Naive thymus-derived CD4-positive, alpha-beta T cell (primary cell): Measurements from ENCODE around the gene DDI2. TPM values are rescaled to one million over a fixed set of nuclear protein-coding genes. Genes with fewer than 3 reads are reported as not detected.

Experiments used
- ATAC-seq: fragments of 150-1000 bp; cut with Tn5 transposase; 2 replicates; pipeline ENCODE4 v1.10.0; 2021; ENCODE audit warnings: mild to moderate bottlenecking, moderate library complexity
- CTCF ChIA-PET: fragments of 350-600 bp; sonication (Branson Sonifier 250); formaldehyde crosslinking; loops from one replicate; lab custom pipeline; 2021; ENCODE audit warnings: antibody characterized with exemption; lab: Charles Lee
- POLR2A ChIA-PET: fragments of 350-600 bp; sonication (Branson Sonifier 250); formaldehyde crosslinking; loops from one replicate; lab custom pipeline; 2021; ENCODE audit warnings: antibody characterized with exemption, inconsistent platforms; lab: Charles Lee
- DNase-seq, 9 donors: peaks; one replicate each; pipeline versions ENCODE4 v3.0.0 to v3.0.0-alpha.2; 2020 to 2022; ENCODE audit warnings: mixed read lengths in 1 of 9
- H3K27ac ChIP-seq: one replicate; pipeline ENCODE4 v1.7.0; 2013; ENCODE audit warnings: mild to moderate bottlenecking, low read depth, low read length, moderate library complexity
- H3K27me3 ChIP-seq, 2 donors: one replicate each; pipeline ENCODE4 v1.7.0; 2013; ENCODE audit warnings: low read length in 2 of 2, mild to moderate bottlenecking in 2 of 2, moderate library complexity in 2 of 2; ENCODE audit not compliant: control insufficient read depth in 2 of 2, insufficient read depth in 2 of 2
- H3K36me3 ChIP-seq, 3 experiments: 1 replicate in 2 of 3; 2 replicates in 1 of 3; pipeline ENCODE4 v1.7.0; 2013; ENCODE audit warnings: low read length in 3 of 3, mild to moderate bottlenecking in 3 of 3, moderate library complexity in 1 of 3; ENCODE audit not compliant: insufficient read depth in 3 of 3, control insufficient read depth in 2 of 3
- H3K4me1 ChIP-seq, 2 donors: one replicate each; pipeline ENCODE4 v1.7.0; 2013; ENCODE audit warnings: low read length in 2 of 2, mild to moderate bottlenecking in 2 of 2, moderate library complexity in 1 of 2; ENCODE audit not compliant: control insufficient read depth in 2 of 2, insufficient read depth in 2 of 2
- H3K4me3 ChIP-seq: 2 replicates; pipeline ENCODE4 v1.7.0; 2013; ENCODE audit warnings: mild to moderate bottlenecking, low read length
- H3K9me3 ChIP-seq, 3 experiments: 1 replicate in 2 of 3; 2 replicates in 1 of 3; pipeline ENCODE4 v1.7.0; 2013; ENCODE audit warnings: low read length in 3 of 3; ENCODE audit not compliant: control insufficient read depth in 2 of 3
- H3K27ac Mint-ChIP-seq, 9 donors: one replicate each; pipeline ENCODE4 v1.8.0; 2020 to 2022; ENCODE audit warnings: mixed read lengths in 9 of 9, mild to moderate bottlenecking in 8 of 9, moderate library complexity in 5 of 9, inconsistent platforms in 2 of 9
- H3K27me3 Mint-ChIP-seq, 5 donors: one replicate each; pipeline ENCODE4 v1.8.0; 2021 to 2022; ENCODE audit warnings: mixed read lengths in 5 of 5, mild to moderate bottlenecking in 1 of 5
- H3K36me3 Mint-ChIP-seq, 5 donors: one replicate each; pipeline ENCODE4 v1.8.0; 2020 to 2022; ENCODE audit warnings: mixed read lengths in 5 of 5, mild to moderate bottlenecking in 3 of 5, inconsistent platforms in 1 of 5
- H3K4me1 Mint-ChIP-seq, 7 donors: one replicate each; pipeline ENCODE4 v1.8.0; 2020 to 2022; ENCODE audit warnings: mixed read lengths in 7 of 7, mild to moderate bottlenecking in 3 of 7, inconsistent platforms in 1 of 7
- H3K4me3 Mint-ChIP-seq, 10 donors: one replicate each; pipeline ENCODE4 v1.8.0; 2020 to 2022; ENCODE audit warnings: mild to moderate bottlenecking in 10 of 10, mixed read lengths in 10 of 10, moderate library complexity in 6 of 10, inconsistent platforms in 2 of 10
- H3K9me3 Mint-ChIP-seq, 11 donors: one replicate each; pipeline ENCODE4 v1.8.0; 2020 to 2022; ENCODE audit warnings: mixed read lengths in 11 of 11, mild to moderate bottlenecking in 4 of 11, inconsistent platforms in 1 of 11, moderate library complexity in 1 of 11
- intact Hi-C, 2 donors: fragments of 100-400 bp; cut with micrococcal nuclease; formaldehyde crosslinking; loops; one replicate each; pipeline ENCODE4 v1.15.1; 2023
- polyA plus RNA-seq, 2 donors: library from polyadenylated mRNA; unstranded; fragments of 300-500 nt; fragmentation: Illumina TruSeq; gene quantifications; one replicate each; pipeline ENCODE4 v1.2.3, GENCODE V29; 2021
- total RNA-seq, 6 experiments: library from RNA in 5 of 6; stranded (reverse) in 5 of 6; gene quantifications; 1 replicate in 5 of 6; 2 replicates in 1 of 6; pipeline ENCODE4 v1.2.3 and lab custom pipeline; 2021 to 2026

DDI2 gene
- total and polyA plus RNA-seq, 7 experiments from 2014 or later, result 3.2 to 46.8 (median 31.0) TPM

DNA sequence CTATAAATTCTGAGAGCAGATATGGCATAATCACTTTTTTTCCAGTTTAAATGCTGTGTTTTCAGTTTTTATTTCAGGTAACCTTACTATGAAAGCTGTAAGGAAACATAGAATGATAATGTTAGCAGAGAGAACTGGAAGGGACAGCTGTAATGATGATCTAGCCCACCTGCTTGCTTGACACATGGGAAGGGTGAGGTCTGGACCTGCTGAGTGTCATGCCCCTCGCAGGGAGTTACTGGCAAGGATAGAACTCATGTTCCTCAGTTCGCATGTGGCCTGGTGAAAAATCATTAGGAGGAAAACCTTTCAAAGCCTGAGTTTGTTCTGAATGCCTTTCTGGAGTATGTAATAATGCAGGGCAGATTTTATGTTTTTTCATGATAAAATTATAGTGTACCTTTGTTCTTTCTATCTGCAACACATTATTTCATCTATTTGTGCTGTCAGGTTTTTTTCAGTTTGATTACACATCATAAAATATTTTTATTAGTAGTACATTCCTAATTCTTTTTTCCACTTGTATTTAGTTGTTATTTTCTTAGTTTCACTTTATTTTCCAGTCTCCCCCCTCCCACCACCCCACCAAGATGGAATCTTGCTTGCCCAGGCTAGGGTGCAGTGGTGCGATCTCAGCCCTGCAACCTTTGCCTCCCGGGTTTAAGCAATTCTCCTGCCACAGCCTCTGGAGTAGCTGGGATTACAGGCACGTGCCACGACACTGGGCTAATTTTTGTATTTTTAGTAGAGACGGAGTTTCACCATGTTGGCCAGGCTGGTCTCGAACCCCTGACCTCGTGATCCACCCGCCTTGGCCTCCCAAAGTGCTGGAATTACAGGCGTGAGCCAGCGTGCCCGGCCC is 8.0 kb downstream of the DDI2 start:
- intact Hi-C loops, result no loop called here
- DNase-seq (no peak), ATAC-seq (no peak)
- Histone ChIP-seq H3K4me1 (peaks cover 7 to 8% of the 10 kb centered on the region in 2 donors), H3K27ac (no peak overlapping the region), H3K4me3 (no peak overlapping the region), H3K36me3 (peaks cover 0 to 34% (median 0%) of the 10 kb centered on the region in 3 experiments), H3K27me3 (no peaks in the 10 kb centered on the region), H3K9me3 (no peaks in the 10 kb centered on the region)
- CTCF ChIA-PET, result no interaction called here
- Mint-ChIP-seq H3K9me3 (no peaks in the 10 kb centered on the region), H3K4me3 (no peak overlapping the region), H3K4me1 (peaks cover 43 to 66% (median 55%) of the 10 kb centered on the region in 7 donors), H3K27ac (peak overlapping the region in 4 of 9 donors; percentile 10 to 70 (median 54)), H3K36me3 (peaks cover 0 to 31% (median 16%) of the 10 kb centered on the region in 5 donors), H3K27me3 (no peaks in the 10 kb centered on the region)
- POLR2A ChIA-PET, result interaction anchor here (0.6 kb wide), 1 partner anchor 1404 kb away, joined by 3 read pairs; no protein-coding TSS in a partner anchor

DNA sequence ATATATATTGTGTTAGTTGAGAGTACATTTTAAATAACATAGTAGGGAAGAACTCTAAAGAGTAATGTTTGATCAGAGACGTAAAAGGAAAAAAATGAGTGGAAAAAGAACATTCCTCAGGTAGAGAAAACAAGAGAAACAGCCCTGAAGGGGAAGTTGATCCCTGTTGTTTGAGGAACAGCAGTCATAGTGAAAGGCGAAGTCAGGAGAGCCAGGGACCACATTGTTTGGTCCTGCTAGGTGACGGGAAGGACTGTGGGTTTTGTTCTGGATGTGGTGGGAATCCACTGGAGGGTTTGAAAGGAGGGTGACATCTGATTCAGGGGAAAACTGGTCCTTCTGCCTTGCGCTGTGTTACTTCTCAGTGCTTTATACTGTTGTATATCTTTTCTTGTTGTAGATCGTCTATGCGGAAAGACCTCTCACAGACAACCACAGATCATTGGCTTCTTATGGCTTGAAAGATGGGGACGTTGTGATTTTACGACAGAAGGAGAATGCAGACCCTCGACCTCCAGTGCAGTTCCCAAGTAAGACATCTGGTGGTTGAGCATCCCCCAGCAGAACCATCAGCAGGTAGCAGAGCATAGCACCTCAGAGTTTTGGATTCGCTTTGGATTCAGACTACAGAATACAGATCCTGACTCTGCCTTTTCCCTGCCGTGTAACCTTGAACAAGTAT is 9.2 kb downstream of the DDI2 start:
- Mint-ChIP-seq H3K36me3 (peaks cover 6 to 42% (median 18%) of the 10 kb centered on the region in 5 donors), H3K27me3 (no peaks in the 10 kb centered on the region), H3K27ac (peak overlapping the region in 1 of 9 donors; percentile 44), H3K4me1 (peaks cover 33 to 55% (median 43%) of the 10 kb centered on the region in 7 donors), H3K9me3 (no peaks in the 10 kb centered on the region), H3K4me3 (no peak overlapping the region)
- peaks cover 0 to 5% of the 10 kb centered on the region in 2 donors for H3K4me1 ChIP-seq
- no peak overlapping the region for H3K27ac ChIP-seq
- CTCF ChIA-PET, result no interaction called here
- intact Hi-C loops, result no loop called here
- H3K36me3 ChIP-seq, result peaks cover 0 to 44% (median 0%) of the 10 kb centered on the region in 3 experiments
- H3K27me3 ChIP-seq, result no peaks in the 10 kb centered on the region
- ATAC-seq, result no peak
- no peak for DNase-seq
- no peak overlapping the region for H3K4me3 ChIP-seq
- H3K9me3 ChIP-seq, result no peaks in the 10 kb centered on the region
- POLR2A ChIA-PET, result no interaction called here

DNA sequence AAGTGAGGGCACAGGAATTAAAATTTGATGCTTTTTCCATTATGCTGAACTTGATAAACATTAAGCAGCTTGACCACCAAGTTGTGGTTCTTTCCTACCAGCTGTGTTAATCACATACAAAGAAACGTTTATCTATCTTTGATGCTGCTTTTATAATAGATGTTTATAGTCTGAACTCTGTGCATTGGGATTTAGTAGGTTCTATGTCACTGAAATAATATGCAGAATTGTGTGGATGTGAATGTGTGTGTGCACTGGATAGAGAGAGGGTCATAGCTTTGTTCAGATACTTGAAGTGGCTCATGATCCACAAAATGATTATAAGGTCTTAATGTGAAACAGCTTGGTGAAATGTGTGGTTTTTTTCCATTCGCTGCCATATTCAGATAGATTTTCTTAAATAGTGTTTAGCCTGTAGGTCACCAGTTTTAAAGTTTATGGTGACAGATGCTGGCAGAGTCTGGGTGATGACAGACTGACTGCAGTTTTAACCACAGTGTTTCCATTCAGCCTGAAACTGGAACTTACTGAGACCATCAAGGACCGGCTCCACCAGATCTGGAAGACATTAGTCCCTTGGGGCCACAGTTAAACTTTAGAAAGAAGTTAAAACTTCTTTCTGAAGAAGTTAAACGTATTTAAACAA is 10.2 kb downstream of the DDI2 start:
- DNase-seq (no peak), ATAC-seq (no peak)
- Histone ChIP-seq H3K9me3 (no peaks in the 10 kb centered on the region), H3K4me1 (peaks cover 0 to 5% of the 10 kb centered on the region in 2 donors), H3K27ac (no peak overlapping the region), H3K36me3 (peaks cover 0 to 55% (median 0%) of the 10 kb centered on the region in 3 experiments), H3K27me3 (no peaks in the 10 kb centered on the region), H3K4me3 (no peak overlapping the region)
- Mint-ChIP-seq H3K27me3 (no peaks in the 10 kb centered on the region), H3K4me1 (peaks cover 23 to 44% (median 34%) of the 10 kb centered on the region in 7 donors), H3K36me3 (peaks cover 6 to 46% (median 18%) of the 10 kb centered on the region in 5 donors), H3K4me3 (no peak overlapping the region), H3K27ac (peak overlapping the region in 3 of 9 donors; percentile 29 to 69 (median 69)), H3K9me3 (no peaks in the 10 kb centered on the region)
- POLR2A ChIA-PET, result no interaction called here
- intact Hi-C loops, result no loop called here
- CTCF ChIA-PET, result no interaction called here

DNA sequence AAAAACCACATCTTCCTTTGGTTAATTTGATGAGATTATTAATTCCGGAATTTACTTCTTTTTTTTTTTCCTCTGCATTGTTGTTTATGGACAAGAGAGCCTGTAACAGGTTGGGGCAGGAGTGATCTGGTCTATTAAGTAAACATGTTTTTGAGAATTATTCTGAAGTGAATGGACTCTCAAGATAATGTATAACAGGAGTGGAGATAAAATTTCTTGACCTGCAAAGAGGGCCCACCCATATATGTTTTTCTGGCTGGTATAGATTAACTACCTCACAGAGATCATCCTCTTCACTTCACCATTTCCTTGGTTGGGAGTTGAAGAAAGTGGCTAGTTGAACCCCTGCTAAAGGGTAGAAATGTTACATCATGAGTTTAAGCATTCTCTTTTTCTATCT is 10.7 kb downstream of the DDI2 start:
- Histone ChIP-seq H3K4me3 (no peak overlapping the region), H3K27me3 (no peaks in the 10 kb centered on the region), H3K9me3 (no peaks in the 10 kb centered on the region), H3K4me1 (peaks cover 0 to 1% of the 10 kb centered on the region in 2 donors), H3K36me3 (peaks cover 0 to 58% (median 0%) of the 10 kb centered on the region in 3 experiments), H3K27ac (no peak overlapping the region)
- DNase-seq (no peak), ATAC-seq (no peak)
- H3K4me3 Mint-ChIP-seq, result no peak overlapping the region
- no peaks in the 10 kb centered on the region for H3K27me3 Mint-ChIP-seq
- H3K36me3 Mint-ChIP-seq, result peaks cover 6 to 48% (median 18%) of the 10 kb centered on the region in 5 donors
- ChIA-PET CTCF (no interaction called here), POLR2A (no interaction called here)
- peaks cover 18 to 39% (median 28%) of the 10 kb centered on the region in 7 donors for H3K4me1 Mint-ChIP-seq
- no peaks in the 10 kb centered on the region for H3K9me3 Mint-ChIP-seq
- H3K27ac Mint-ChIP-seq, result peak overlapping the region in 3 of 9 donors; percentile 9 to 29 (median 20)
- intact Hi-C loops, result no loop called here

DNA sequence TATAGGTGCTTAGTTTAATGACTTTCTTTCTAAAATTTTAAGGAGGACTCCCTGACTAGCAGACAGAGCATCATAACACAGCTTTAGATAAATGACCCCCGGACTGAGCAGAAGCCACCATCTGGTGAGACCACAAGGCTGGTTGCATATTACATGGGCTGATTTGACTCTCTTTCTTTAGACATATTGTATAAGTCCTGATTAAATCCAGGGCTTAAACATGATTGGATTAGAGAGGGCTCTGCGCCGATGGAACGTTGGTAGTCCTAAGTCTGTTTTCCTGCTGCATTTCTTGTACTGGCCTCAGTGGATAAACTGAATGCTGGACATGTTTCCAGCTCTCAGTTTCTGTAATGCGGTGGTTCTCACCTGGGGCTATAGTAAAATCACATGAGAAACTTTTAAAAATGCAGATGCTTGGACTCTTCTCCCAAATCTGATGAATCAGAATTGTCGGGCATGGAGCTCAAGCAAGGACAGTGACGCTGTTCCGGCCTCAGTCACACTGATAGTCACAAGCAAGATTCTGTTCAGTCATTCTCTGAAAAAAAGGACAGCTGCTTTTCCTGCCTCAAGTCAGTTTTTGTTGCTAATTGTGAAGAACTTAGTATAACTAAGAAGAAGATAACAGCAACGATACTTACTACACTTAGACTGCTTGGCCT is 16.6 kb downstream of the DDI2 start:
- H3K4me3 ChIP-seq, result no peak overlapping the region
- ChIA-PET CTCF (no interaction called here), POLR2A (interaction anchor here (0.8 kb wide), 1 partner anchor 16 kb away, joined by 3 read pairs; no protein-coding TSS in a partner anchor)
- no peaks in the 10 kb centered on the region for H3K9me3 ChIP-seq
- H3K9me3 Mint-ChIP-seq, result no peaks in the 10 kb centered on the region
- ATAC-seq (no peak), DNase-seq (no peak)
- H3K4me3 Mint-ChIP-seq, result no peak overlapping the region
- H3K27me3 Mint-ChIP-seq, result no peaks in the 10 kb centered on the region
- intact Hi-C loops, result no loop called here
- no peak overlapping the region for H3K27ac Mint-ChIP-seq
- H3K27me3 ChIP-seq, result no peaks in the 10 kb centered on the region
- H3K4me1 ChIP-seq, result no peaks in the 10 kb centered on the region
- no peak overlapping the region for H3K27ac ChIP-seq
- H3K36me3 ChIP-seq, result peaks cover 6 to 87% (median 18%) of the 10 kb centered on the region in 3 experiments
- peaks cover 5 to 70% (median 30%) of the 10 kb centered on the region in 5 donors for H3K36me3 Mint-ChIP-seq
- H3K4me1 Mint-ChIP-seq, result peaks cover 0 to 5% (median under 1%) of the 10 kb centered on the region in 7 donors

DNA sequence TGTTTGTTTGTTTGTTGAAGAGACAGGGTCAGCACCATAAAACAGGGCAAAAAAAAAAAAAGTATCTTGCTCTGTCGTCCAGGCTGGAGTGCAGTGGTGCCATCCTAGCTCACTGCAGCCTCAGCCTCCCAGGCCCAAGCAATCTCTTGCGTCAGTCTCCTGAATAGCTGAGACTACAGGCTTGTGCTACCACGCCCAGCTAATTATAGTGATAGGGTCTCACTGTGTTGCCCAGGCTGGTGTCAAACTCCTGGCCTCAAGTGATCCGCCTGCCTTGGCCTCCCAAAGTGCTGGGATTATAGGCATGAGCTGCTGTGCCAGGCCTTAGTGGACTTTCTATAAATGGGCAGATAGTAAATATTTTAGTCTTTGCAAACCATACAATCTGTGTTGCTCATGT is 19.2 kb downstream of the DDI2 start:
- H3K9me3 ChIP-seq, result no peaks in the 10 kb centered on the region
- H3K4me1 ChIP-seq, result no peaks in the 10 kb centered on the region
- peak overlapping the region in 1 of 9 donors; percentile 21 for H3K27ac Mint-ChIP-seq
- no peak for ATAC-seq
- H3K27me3 ChIP-seq, result no peaks in the 10 kb centered on the region
- no peak overlapping the region for H3K27ac ChIP-seq
- H3K27me3 Mint-ChIP-seq, result no peaks in the 10 kb centered on the region
- H3K4me1 Mint-ChIP-seq, result peaks cover 0 to 5% (median 0%) of the 10 kb centered on the region in 7 donors
- peaks cover 5 to 66% (median 26%) of the 10 kb centered on the region in 5 donors for H3K36me3 Mint-ChIP-seq
- H3K4me3 Mint-ChIP-seq, result no peak overlapping the region
- peaks cover 15 to 94% (median 27%) of the 10 kb centered on the region in 3 experiments for H3K36me3 ChIP-seq
- ChIA-PET CTCF (no interaction called here), POLR2A (no interaction called here)
- intact Hi-C loops, result no loop called here
- no peaks in the 10 kb centered on the region for H3K9me3 Mint-ChIP-seq
- H3K4me3 ChIP-seq, result no peak overlapping the region
- DNase-seq, result no peak
